PFSK-1 (cell line): ENCODE data around the gene PSMD2.

Source experiments
- SIN3A ChIP-seq: IDR thresholded peaks from 2 replicates; pipeline ENCODE4 v1.6.1; 2012; ENCODE audit warnings: mild to moderate bottlenecking, low read length, moderate library complexity, borderline replicate concordance; ENCODE audit not compliant: insufficient read depth
- TAF1 ChIP-seq: IDR thresholded peaks from 2 replicates; pipeline ENCODE4 v1.6.1; 2012; ENCODE audit warnings: low read length, control low read depth, borderline replicate concordance; ENCODE audit not compliant: insufficient read depth
- TF ChIP-seq, protein P1 (sequence below), 2 experiments: IDR thresholded peaks; 2 replicates each; pipeline versions ENCODE4 v1.6.1 to v1.8.0; 2011 to 2012; ENCODE audit warnings: low read depth in 2 of 2, low read length in 2 of 2, control low read depth in 1 of 2, inconsistent platforms in 1 of 2, mild to moderate bottlenecking in 1 of 2, moderate library complexity in 1 of 2; ENCODE audit not compliant: insufficient read depth in 1 of 2

DNA sequence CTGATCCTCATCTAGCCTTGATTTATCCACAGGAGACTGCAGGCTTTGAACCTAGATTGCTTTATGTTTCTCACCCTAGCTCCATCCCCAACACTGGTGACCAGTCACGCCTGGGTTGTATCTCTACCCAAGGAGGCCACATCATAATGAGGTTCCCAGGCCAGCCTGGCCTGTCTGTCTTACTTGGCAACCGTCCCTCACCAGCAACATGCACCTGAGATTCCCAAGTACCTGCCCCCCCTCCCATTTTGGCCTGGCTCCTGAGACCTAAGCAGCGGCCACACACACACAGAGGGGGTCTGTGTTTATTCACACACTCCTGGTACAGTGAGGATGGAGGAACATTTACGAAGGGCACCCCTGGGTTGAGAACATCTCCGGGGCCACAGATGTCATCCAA, 40.1 kb upstream of the PSMD2 start:
- no peak for TF ChIP-seq TAF1
- no peak for TF ChIP-seq SIN3A
- TF ChIP-seq, protein P1, sequence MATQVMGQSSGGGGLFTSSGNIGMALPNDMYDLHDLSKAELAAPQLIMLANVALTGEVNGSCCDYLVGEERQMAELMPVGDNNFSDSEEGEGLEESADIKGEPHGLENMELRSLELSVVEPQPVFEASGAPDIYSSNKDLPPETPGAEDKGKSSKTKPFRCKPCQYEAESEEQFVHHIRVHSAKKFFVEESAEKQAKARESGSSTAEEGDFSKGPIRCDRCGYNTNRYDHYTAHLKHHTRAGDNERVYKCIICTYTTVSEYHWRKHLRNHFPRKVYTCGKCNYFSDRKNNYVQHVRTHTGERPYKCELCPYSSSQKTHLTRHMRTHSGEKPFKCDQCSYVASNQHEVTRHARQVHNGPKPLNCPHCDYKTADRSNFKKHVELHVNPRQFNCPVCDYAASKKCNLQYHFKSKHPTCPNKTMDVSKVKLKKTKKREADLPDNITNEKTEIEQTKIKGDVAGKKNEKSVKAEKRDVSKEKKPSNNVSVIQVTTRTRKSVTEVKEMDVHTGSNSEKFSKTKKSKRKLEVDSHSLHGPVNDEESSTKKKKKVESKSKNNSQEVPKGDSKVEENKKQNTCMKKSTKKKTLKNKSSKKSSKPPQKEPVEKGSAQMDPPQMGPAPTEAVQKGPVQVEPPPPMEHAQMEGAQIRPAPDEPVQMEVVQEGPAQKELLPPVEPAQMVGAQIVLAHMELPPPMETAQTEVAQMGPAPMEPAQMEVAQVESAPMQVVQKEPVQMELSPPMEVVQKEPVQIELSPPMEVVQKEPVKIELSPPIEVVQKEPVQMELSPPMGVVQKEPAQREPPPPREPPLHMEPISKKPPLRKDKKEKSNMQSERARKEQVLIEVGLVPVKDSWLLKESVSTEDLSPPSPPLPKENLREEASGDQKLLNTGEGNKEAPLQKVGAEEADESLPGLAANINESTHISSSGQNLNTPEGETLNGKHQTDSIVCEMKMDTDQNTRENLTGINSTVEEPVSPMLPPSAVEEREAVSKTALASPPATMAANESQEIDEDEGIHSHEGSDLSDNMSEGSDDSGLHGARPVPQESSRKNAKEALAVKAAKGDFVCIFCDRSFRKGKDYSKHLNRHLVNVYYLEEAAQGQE (IDR thresholded peaks at IDR 0.05; ENCODE audit: insufficient read depth in 1 of 2, low read depth in 2 of 2, low read length in 2 of 2), result no peak
